BJ (cell line): ENCODE data around the gene CCDC73. TPM values are rescaled to one million over a fixed set of nuclear protein-coding genes. Genes with fewer than 3 reads are reported as not detected.

Experiments
- CTCF ChIA-PET: fragments of 350-600 bp; formaldehyde crosslinking; extraction: SDS; loops from one replicate; lab custom pipeline; 2021; ENCODE audit warnings: antibody characterized with exemption, inconsistent platforms; lab: Yijun Ruan, JAX
- POLR2A ChIA-PET: fragments of 300-600 bp; sonication (Branson Sonifier 250); formaldehyde crosslinking; extraction: SDS; loops from one replicate; lab custom pipeline; 2021; ENCODE audit warnings: antibody characterized with exemption; lab: Charles Lee
- DNase-seq: peaks from one replicate; pipeline ENCODE4 v3.0.0-alpha.2; 2011; ENCODE audit warnings: low read depth
- H3K27me3 ChIP-seq: 2 replicates; pipeline ENCODE4 v1.6.0; 2011; ENCODE audit warnings: low read length; ENCODE audit not compliant: control insufficient read depth, insufficient read depth
- H3K36me3 ChIP-seq: 2 replicates; pipeline ENCODE4 v1.5.1; 2011; ENCODE audit warnings: low read length; ENCODE audit not compliant: control insufficient read depth, insufficient read depth
- H3K4me3 ChIP-seq: 2 replicates; pipeline ENCODE4 v1.5.1; 2011; ENCODE audit warnings: low read depth, mild to moderate bottlenecking, control low read depth, low read length
- polyA plus RNA-seq: library from polyadenylated mRNA; depleted of rRNA; stranded (reverse); fragments of >200 nt; gene quantifications from 2 replicates; pipeline ENCODE4 v1.2.3, GENCODE V29; 2011
- TF ChIP-seq, protein P1 (sequence below): IDR thresholded peaks from 2 replicates; pipeline ENCODE4 v1.5.1; 2011; ENCODE audit warnings: low read depth, mild to moderate bottlenecking, control low read depth, inconsistent platforms, low read length, moderate library complexity; ENCODE audit not compliant: insufficient read depth

Gene CCDC73
- polyA plus RNA-seq, 1 experiment: not detected

DNA sequence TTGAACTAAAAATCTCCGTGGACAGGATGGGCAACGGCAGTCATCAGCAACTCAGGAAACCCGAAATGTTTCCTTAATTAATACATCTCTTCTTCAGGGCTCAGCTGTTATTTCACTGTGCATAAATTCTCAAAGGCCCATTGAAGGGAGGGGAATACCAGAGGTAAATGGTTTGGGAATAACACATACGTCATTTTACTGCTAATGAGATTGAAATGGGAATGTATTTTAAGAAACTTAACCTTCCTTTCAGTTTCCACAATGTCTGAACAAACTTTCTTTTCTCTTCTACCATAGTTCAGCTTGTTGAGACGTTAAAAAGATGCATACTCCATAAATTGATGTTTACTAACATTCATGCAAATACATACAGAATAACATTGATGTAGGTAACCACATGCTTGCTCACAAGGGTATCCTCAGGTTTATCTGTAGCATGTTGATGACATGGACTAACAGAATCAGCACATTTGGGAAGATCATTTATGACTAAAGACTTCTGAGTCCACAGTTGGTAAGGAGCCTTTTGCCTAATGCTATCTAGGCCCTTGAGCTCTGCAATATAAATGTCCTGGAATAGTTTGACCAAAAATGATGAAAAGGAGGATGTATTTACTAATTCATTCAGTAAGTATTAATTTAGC is 27.6 kb upstream of the CCDC73 start:
- TF ChIP-seq, protein P1, sequence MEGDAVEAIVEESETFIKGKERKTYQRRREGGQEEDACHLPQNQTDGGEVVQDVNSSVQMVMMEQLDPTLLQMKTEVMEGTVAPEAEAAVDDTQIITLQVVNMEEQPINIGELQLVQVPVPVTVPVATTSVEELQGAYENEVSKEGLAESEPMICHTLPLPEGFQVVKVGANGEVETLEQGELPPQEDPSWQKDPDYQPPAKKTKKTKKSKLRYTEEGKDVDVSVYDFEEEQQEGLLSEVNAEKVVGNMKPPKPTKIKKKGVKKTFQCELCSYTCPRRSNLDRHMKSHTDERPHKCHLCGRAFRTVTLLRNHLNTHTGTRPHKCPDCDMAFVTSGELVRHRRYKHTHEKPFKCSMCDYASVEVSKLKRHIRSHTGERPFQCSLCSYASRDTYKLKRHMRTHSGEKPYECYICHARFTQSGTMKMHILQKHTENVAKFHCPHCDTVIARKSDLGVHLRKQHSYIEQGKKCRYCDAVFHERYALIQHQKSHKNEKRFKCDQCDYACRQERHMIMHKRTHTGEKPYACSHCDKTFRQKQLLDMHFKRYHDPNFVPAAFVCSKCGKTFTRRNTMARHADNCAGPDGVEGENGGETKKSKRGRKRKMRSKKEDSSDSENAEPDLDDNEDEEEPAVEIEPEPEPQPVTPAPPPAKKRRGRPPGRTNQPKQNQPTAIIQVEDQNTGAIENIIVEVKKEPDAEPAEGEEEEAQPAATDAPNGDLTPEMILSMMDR: no peak
- Histone ChIP-seq H3K27me3 (no peaks in the 10 kb centered on the region), H3K4me3 (no peak overlapping the region), H3K36me3 (no peaks in the 10 kb centered on the region)
- ChIA-PET POLR2A (no interaction called here), CTCF (no interaction called here)
- no peak for DNase-seq

DNA sequence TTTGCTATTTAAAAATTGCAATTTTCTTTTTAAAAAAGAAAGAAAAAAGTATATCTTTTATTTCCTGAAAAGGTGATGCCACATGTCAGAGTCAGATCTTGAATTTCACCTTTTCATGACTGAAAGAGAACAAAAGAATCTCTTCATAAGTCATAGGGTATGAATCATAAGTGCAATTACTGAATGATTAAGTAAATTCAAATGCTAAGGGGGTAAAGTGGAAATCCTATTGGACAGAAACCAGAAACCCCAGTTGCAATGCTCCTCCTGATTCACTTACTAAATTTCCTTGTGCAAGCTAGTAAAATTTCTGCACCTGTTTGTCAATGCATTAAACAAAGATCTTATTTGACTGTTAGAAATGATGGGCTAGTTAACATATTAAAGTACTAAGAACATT is 27.1 kb upstream of the CCDC73 start:
- CTCF ChIA-PET: no interaction called here
- DNase-seq: no peak
- POLR2A ChIA-PET: no interaction called here

DNA sequence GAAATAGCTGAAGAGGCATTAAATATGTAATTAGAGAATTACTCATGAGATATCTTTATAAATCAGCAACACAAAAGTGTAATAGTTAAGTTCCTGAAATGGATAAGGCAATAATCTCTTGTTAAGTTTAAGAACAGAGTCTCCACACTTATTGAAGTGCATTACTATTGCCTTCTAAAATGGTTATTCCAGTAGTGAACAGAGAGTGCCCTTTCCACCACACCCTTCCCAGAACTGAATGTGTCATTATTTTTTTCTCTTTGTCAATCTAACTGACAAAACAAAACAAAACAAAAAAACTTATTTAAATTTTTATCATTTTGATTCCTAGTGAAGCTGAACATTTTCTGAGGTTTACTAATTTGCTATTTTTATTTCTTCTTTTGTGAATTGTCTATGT is 26.0 kb upstream of the CCDC73 start:
- TF ChIP-seq, protein P1: no peak
- no peak overlapping the region for H3K4me3 ChIP-seq
- CTCF ChIA-PET: interaction anchor here (1.2 kb wide), 1 partner anchor 10 kb away, joined by 4 read pairs; no protein-coding TSS in a partner anchor
- POLR2A ChIA-PET: no interaction called here
- H3K36me3 ChIP-seq: no peaks in the 10 kb centered on the region
- no peaks in the 10 kb centered on the region for H3K27me3 ChIP-seq
- no peak for DNase-seq

More for the DNA sequence above, 27.1 kb upstream of the CCDC73 start:
- Histone ChIP-seq H3K27me3 (no peaks in the 10 kb centered on the region), H3K36me3 (no peaks in the 10 kb centered on the region), H3K4me3 (no peak overlapping the region)
- TF ChIP-seq, protein P1: no peak

DNA sequence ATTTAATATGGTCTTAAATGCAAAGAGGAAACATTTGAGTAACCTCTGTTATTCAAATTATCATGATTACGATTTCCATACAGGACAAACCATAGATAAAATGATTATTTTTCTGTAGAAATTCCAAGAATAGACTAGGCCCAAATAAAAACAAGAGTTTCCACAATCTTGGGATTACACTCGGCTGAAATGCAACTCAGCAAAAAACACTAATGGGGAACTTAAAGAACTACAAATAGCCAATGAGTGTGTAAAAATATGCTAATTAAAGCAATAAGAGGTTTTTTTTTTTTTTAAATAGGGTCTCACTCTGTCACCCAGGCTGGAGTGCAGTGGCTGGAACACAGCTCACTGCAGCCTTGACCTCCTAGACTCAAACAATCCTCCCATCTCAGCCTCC is 24.7 kb upstream of the CCDC73 start:
- TF ChIP-seq, protein P1: no peak
- no peak overlapping the region for H3K4me3 ChIP-seq
- ChIA-PET POLR2A (no interaction called here), CTCF (interaction anchor here (1.2 kb wide), 1 partner anchor 9 kb away, joined by 4 read pairs; no protein-coding TSS in a partner anchor)
- no peaks in the 10 kb centered on the region for H3K27me3 ChIP-seq
- DNase-seq: no peak
- H3K36me3 ChIP-seq: no peaks in the 10 kb centered on the region

DNA sequence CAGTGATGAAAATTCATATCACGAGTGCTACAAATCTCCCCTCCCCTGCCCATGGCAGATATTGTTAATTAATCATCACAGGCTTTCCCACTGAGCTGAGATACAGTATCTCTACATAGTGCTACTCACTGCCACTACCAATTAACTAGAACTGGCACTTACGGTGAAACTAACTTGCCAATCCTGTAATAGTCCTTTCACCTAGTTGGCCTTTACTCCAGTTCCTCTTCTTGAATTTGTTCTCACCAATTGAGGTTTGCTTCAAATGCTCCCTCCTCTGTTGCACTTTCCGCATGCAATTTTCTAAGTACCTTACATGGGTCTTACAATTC is 23.4 kb upstream of the CCDC73 start:
- Histone ChIP-seq H3K36me3 (no peaks in the 10 kb centered on the region), H3K27me3 (no peaks in the 10 kb centered on the region), H3K4me3 (no peak overlapping the region)
- CTCF ChIA-PET: no interaction called here
- TF ChIP-seq, protein P1: no peak
- DNase-seq: no peak
- POLR2A ChIA-PET: no interaction called here
